GM21619 (cell line): Measurements from ENCODE around the gene PARD3.
"Not testable (repeated sequence)": the region's sequence is repeated elsewhere in the genome, so short reads cannot be mapped to it uniquely, and the experiment has no call there.

Source experiments
- ATAC-seq: cut with Tn5 transposase; IDR thresholded peaks from one replicate; pipeline ENCODE4 v1.9.1; 2021; ENCODE audit not compliant: unreplicated experiment

Gene PARD3

DNA sequence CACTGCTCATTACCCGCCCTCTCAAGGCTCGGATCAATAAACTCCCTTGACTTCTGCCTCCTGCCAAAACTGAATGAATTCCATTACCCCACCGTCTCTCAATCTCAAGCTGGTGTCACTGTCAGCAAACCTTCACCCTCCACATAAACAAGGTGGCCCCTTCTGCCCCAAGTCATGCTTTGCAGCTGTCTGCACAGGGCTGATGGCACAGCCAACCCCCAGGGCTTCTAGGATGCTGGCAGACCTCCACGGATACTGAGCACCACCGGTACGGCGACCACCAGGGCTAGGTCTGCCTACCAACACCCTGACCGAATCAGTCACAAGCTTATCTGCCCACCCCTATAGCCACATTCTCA is 46.1 kb downstream of the PARD3 start:
- ATAC-seq, result no peak

DNA sequence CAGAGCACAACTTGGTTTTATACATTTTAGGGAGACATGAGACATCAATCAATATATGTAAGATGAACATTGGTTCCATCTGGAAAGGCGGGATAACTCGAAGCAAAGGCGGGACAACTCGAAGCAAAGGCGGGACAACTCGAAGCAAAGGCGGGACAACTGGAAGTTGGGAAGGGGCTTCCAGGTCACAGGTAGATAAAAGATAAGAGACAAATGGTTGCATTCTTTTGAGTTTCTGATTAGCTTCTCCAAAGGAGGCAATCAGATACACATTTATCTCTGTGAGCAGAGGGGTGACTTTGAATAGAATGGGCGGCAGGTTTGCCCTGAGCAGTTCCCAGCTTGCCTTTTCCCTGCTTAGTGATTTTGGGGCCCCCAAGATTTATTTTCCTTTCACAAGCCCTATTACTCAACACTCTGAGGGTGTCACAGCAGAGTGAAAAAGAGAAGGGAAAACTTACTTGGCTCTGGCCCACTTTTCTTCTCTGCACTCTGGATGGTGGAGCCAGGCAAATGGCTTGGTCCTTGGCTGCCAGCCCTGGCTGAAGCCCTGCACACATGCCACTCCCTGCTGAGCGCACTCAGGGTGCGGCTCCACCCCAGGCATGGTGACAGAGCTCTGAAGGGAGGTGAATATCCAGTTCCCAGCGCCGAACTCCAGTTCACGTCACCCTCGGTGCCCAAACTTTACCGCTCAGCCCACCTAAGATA is 46.7 kb downstream of the PARD3 start:
- ATAC-seq, result no peak

GRCh38 chr10:34766811-34767494 is 48.1 kb downstream of the PARD3 start:
- ATAC-seq, result no peak

DNA sequence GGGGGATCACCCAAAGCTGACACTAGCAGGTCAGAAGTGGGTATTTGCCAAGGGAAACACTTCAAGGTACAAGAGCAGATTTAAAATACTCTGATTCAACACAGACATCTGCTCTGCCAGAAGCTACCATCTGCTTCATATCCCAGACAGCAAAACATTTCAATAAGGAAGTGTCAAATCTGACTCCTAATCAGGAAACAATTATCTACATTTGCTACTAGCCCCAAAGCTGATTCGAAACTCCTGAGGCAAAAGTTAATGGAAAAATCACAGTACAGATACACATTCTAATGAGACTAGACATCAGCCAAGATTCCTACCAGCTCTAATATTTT is 48.9 kb downstream of the PARD3 start:
- no peak for ATAC-seq

- ATAC-seq, result no peak
These were observed 50.6 kb downstream of the PARD3 start for GRCh38 chr10:34764472-34764946.

DNA sequence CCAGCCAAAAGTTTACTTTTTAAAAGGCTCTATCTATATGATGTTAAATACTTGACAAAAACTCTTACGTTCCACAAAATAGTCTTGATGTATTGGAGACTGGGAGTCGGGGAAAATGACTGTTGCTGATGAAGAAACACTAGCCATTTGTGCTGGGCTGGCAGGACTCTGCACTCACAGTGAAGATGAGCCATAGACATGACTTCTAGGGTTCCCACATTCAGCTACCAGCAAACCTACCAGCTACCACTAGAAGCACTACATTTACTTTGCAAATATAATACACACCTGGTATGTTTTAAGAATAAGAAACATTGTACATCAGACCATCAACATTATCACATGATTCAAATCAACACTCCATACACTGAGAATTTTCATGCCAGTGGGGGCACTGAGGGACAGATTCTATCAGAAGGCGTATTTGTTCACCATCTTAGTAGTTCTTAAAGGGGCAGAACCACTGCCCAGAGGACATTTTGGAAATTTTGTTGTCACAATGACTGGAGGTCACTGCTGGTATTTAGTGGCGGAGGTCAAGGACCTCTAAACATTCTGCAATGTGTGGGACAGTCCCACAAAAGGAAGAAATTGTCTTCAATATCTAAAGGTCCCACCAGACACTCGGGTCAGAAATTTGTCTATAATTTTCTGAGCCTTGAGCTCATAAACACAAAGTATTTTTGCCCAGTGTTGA is 52.3 kb downstream of the PARD3 start:
- ATAC-seq, result no peak

DNA sequence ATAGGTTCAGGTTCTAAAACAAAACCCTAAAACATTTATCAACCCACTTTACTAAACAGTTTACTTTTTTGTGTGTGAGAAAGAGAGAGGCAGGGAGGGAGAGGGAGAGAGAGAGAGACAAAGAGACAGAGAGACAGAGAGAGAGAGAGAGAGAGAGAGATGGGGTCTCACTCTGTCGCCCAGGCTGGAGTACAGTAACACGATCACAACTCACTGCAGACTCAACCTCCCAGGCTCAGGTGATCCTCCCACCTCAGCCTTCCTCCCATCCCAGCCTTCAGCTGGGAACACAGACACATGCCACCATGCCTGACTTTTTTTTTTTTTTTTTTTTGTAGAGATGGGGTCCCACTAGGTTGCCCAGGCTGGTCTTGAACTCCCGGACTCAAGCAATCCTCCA is 52.9 kb downstream of the PARD3 start:
- ATAC-seq, result no peak

DNA sequence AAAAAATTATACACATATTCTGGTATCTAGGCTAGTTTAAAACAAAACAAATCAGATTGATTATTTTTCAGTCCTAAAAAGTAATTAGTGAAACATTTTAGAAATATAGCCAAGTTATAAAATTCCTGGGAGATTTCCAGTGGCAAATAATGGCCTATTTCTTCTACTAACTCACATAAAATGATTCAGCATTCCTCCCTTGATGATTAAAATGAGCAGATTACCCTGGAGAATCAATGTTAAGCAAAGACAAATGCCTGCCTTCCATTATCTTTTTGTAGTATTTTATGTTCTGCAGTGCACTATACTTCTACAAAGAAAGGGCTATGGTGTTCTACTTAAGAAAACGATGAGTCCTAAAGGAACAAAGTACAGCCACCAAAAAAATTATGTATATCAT is 53.6 kb downstream of the PARD3 start:
- ATAC-seq, result no peak

DNA sequence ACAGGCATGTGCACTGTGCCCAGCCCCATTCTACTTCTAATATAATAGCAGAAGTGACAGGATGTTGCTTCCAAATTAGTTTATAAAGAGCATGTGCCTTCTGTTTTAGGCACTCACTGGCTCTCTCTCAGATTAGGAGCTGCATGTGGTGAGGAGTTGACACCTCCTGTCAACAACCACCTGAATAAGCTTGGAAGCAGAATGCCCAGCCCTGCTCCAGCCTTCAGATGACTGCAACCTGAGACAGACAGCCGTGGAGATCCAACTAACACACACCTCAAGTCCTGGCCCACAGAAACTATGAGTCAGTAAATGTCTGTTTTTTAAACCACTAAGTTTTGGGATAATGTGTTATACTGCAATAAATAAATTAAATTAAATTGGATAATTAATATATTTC is 54.5 kb downstream of the PARD3 start:
- ATAC-seq, result no peak

- no peak for ATAC-seq
These were observed 55.3 kb downstream of the PARD3 start for GRCh38 chr10:34759837-34760215.

GRCh38 chr10:34759161-34759836 is 55.8 kb downstream of the PARD3 start:
- no peak for ATAC-seq

DNA sequence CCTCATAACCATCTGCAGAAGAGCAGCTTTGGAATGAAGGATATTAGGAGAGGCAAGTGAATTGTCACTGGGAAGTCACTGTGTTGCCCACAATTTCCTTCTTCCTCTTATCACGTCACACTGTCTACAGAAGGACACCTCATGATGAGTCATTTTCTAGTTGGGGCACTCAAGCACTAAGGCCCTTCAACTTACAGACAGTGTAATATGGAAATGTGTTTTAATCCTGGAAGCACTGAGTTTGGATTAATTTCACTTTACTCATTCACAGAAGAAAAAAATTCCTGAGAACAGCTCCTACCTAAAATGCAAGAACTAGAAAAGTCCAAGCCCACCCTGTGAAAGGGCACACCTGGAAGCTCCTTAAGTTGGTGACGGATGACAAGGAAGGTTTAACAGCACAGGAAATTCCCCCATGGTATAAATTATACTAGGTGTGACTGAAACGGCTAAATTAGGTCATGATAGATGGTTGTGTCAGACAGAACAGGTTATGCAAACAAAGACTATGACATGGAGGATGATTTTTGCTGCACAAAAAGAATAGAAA is 56.6 kb downstream of the PARD3 start:
- ATAC-seq, result peak; percentile 66

- ATAC-seq, result no peak
These were observed 57.2 kb downstream of the PARD3 start for GRCh38 chr10:34757933-34758332.

GRCh38 chr10:34757181-34757580 is 57.9 kb downstream of the PARD3 start:
- not testable (repeated sequence) for ATAC-seq

GRCh38 chr10:34756584-34756983 is 58.5 kb downstream of the PARD3 start:
- ATAC-seq, result no peak

- no peak for ATAC-seq
These were observed 61.9 kb downstream of the PARD3 start for GRCh38 chr10:34753014-34753757.

DNA sequence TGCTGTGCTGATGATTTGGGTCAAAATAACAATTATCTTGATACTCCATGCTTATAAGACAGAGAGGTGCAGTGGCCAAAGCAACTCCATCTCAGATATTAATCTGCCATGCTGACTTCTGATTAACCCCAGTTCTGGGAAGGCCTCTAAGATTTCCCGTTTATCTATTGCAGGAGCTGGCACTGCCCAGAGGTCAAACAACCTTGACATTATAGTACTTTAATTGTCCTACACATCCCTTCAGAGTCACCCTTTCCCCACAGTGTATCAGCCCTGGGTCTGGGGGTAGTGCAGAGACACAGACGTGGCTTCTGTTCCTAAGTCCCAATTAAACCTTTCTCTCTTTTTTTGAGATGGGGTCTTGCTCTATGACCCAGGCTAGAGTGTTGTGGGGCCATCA is 63.8 kb downstream of the PARD3 start:
- ATAC-seq, result no peak

DNA sequence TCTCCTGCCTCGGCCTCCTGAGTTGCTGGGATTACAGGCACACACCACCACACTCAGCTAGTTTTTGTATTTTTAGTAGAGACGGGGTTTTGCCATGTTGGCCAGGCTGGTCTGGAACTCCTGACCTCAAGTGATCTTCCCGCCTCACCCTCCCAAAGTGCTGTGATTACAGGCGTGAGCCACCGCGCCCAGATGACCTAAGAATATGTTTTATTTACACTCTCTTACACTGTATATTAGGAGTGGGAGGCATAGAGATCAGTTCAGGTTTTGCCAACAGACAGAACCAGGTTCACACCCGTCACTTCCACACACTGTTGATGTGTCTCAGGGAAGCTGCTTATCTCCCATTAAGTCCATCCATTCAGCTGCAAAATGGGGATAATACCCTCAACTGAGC is 64.3 kb downstream of the PARD3 start:
- ATAC-seq, result not testable (repeated sequence)

DNA sequence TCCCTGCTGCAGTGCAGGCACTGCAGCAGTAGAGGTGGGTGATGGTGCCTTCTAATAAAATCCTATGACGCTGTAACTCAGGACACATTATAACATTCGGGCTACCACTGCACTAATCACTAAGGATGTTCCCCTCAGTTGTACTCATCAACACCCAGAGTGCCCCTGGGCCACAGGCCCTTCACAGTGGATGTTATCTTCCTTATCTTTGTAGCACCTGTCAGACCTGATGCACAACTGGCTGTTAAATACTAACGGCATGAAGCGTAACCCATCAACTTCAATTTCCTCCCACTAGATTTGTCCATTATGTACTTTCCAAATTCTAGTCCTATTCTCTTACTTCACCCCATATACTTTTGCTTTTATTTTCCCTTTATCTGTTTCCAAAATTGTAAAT is 66.3 kb downstream of the PARD3 start:
- no peak for ATAC-seq

DNA sequence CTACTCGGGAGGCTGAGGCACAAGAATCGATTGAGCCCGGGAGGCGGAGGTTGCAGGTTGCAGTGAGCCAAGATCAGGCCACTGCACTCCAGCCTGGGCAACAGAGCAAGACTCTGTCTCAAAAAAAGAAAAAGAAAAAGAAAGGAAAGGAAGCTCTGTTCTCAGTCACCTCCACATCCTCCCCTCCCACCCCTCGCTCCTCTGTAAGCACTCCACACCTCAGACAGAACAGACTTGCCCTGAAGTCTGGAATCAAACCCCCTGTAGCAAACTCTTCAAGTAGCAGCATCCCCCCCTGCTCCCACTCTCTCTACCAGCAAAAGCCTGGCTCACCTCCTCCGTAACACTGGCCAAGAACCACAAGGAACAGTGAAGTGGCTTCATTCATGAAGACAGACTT is 66.7 kb downstream of the PARD3 start:
- ATAC-seq, result no peak

- no peak for ATAC-seq
These were observed 69.0 kb downstream of the PARD3 start for GRCh38 chr10:34746094-34746493.
